ENCODE data around the gene VAMP1. TPM values are rescaled to one million over a fixed set of nuclear protein-coding genes. Genes with fewer than 3 reads are reported as not detected.

The VAMP1 gene, protein sequence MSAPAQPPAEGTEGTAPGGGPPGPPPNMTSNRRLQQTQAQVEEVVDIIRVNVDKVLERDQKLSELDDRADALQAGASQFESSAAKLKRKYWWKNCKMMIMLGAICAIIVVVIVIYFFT
- 8.4 and 9.6 TPM in 2 replicates for total RNA-seq

DNA sequence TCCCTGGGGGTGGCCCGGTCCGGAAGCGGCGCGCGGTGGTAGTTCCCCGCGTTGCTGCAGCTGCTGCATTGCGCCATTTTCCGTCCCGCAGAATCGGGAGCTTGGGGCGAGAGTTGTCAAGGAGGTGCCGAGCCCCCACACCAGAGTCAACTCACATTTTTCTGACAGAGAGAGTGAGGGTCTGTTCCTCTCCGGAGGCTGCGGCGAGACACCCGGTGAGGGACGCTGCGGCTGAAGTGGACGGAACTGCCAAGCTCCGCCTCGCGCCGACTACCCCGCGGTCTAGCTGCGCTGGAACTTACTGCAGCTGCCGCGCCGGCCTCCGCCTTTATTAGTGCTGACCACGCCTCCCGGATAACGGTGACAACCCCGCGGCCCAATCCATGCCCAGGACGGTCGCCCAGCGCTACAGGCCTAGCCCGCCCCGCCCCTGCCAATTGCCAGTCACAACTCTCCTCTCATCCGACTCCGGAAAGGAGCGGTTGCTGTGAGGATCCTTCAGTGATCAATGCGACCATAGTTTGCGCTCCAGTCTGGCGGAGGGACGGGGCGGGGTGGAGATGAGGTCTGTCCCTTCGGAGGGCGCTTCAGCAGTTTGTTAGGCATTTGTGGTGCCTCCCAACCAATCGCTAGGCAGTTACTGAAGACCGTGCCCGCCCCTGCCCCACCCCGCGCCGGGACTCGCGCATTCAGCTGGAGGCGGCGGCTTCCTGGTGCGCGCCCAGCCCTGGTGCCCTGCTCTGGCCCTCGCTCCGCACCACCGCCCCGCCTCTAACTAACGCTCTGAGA lies at the start of gene VAMP1:
TSS of gene VAMP1 (minus strand) at position 303 of the 789 bp plus-strand sequence. CDS start at position 157, 146 bp downstream.

DNA sequence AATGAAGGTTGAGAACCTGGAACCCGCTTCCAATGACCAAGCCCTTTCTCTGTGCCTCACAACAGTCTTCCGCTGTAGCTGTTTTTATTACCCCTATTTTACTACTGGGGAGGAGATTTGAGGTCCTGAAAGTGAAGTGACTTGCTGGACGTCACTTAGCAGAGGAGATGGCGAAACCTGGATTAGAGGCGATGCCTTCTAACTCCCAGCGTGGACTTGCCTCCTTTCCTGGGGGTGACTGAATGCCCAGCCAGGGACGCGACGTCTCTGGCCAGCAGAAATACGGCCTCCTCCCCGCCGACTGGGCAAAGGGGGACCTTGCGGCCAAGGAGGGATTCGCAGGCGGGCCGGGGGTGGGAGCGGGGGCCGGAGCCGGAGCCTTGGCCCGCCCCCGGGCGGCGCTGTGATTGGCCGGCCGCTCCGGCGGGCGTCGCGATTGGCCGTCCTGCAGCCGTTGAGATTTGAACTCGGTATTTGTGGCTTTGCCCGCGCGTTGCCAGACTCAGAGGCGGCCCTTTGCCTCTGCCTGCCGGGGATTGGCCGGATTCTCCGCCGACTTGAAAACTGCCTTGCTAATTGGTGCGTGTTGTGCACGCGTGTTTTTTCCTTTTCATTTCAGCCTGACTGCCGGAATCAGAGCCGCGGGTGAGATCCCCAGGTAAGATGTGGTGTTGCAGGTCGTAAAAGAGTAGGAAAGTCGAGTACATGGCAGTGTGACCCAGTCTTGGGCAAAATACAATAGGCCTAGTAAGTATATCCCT lies 23.2 kb upstream of the VAMP1 start, which contains the start of gene NCAPD2:
TSS of gene NCAPD2 (plus strand) at position 606 of the 761 bp plus-strand sequence. CDS start 997 bp downstream, outside the sequence.

DNA sequence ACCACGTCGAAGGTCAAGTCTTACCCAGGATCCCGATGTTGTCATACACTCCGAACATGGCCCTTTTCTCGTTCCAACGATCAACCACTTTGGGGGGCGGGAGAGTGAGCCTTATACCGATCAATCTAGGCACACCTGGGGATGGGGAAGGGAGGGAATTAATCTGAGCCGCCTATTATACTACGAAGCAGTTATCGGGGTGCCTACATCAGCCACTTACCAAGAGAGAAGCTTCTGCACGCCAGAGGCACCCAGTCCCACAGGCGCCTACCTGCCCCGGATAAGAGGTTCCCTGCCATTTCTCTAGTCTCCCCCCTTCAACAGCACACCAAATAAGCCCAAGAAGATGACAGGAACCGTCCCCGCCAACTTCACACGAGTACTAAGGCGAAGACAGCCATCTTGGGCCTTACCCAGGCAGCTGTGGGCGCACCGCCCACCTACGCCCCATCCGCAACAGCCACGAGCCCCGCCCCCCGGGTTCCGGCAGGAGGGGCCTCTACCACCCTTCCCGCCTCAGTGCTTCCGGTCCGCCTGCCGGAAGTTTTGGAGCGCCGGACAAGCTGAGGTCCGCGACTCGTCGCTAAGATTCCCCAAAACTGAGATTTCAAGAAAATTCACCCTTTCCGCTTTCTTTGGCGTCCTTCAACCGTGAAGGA lies 22.5 kb upstream of the VAMP1 start, which contains the start of gene MRPL51:
TSS of gene MRPL51 (minus strand) at position 425 of the 659 bp plus-strand sequence. CDS start at position 299, 126 bp downstream.

DNA sequence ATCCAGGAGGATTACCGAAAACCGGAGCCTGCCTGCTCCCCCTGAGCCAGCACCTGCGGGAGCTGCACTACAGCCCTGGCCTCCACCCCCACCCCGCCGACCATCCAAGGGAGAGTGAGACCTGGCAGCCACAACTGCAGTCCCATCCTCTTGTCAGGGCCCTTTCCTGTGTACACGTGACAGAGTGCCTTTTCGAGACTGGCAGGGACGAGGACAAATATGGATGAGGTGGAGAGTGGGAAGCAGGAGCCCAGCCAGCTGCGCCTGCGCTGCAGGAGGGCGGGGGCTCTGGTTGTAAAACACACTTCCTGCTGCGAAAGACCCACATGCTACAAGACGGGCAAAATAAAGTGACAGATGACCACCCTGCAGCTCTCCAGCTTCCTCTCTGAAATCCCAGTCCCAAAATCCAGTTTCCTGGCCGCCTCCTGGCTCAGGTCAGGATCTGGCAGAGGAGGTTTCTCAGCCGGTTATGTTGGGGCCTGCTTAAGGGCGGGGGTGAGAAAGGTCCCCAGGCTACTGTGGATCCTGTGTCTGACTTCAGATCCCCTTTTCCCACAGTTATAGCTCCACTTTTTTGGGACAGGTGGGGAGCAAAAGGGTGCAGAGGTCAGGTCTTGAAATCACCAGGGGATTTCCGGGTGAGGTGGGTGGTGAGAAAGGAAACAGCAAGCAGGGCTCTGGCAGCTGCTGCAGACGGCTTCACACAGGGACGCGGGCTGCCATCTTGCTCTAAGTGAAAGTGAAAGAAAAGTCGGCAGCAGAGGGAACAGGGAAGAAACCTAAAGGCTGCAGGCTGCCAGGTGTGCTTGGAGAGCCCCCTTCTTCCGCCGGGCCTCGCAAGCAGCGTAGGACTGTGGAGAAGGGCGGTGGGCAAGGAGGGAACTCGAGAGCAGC lies 18.9 kb downstream of the VAMP1 start, which contains the start of gene TAPBPL:
TSS of gene TAPBPL (plus strand) at position 695 of the 897 bp plus-strand sequence. CDS start 207 bp downstream, outside the sequence.

DNA sequence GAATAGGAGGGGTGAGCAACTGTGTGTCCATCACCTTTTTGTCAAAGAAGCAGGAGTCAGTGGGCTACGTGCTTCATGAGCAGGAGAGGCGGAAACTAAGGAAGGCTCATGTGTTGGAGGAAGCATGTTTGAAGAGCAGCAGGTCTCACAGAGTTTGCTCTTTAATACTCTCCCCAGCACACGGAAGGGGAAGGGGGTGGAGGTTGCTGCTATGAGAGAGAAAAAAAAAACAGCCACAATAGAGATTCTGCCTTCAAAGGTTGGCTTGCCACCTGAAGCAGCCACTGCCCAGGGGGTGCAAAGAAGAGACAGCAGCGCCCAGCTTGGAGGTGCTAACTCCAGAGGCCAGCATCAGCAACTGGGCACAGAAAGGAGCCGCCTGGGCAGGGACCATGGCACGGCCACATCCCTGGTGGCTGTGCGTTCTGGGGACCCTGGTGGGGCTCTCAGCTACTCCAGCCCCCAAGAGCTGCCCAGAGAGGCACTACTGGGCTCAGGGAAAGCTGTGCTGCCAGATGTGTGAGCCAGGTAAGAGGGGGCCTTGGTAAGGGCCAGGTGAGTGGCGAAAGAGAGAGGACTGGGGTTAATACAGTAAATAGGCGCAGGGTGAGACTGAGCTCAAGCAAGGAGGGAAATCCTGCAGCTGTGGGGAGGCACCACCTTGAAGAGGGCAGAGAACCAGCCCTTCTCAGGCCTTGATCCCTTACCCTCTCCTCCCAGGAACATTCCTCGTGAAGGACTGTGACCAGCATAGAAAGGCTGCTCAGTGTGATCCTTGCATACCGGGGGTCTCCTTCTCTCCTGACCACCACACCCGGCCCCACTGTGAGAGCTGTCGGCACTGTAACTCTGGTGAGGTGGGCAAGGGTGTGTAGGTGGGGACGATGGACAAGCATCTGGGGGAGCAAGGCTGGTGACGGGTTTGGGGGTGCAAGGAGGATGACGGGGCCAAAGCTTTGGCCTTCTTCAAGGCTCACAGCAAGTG lies 25.5 kb downstream of the VAMP1 start, which contains the start of gene CD27:
TSS of gene CD27 (plus strand) at position 252 of the 985 bp plus-strand sequence. CDS start at position 393, 141 bp downstream.

Other genes starting within 250 kb of the VAMP1 start
- gene PLEKHG6, start 160.0 kb downstream of the VAMP1 start, total RNA-seq: 0.11 TPM in 1 of 2 replicates, not detected in the other
- 327 and 342 TPM in 2 replicates for gene TNFRSF1A, start 128.6 kb downstream of the VAMP1 start, total RNA-seq
- 1.4 and 1.6 TPM in 2 replicates for gene SCNN1A, start 95.1 kb downstream of the VAMP1 start, total RNA-seq
- 98.3 and 132 TPM in 2 replicates for gene LTBR, start 86.5 kb downstream of the VAMP1 start, total RNA-seq
- gene CD27, start 25.7 kb downstream of the VAMP1 start, total RNA-seq: 0.22 TPM in 1 of 2 replicates, not detected in the other
- gene TAPBPL, start 18.6 kb downstream of the VAMP1 start, total RNA-seq: 9.9 and 13.9 TPM in 2 replicates
- gene MRPL51, start 22.6 kb upstream of the VAMP1 start, total RNA-seq: 84.3 and 96.9 TPM in 2 replicates
- gene NCAPD2, start 23.4 kb upstream of the VAMP1 start, total RNA-seq: 31.0 and 40.4 TPM in 2 replicates
- gene GAPDH, start 63.8 kb upstream of the VAMP1 start, total RNA-seq: 6,743 and 9,393 TPM in 2 replicates
- gene IFFO1, start 85.4 kb upstream of the VAMP1 start, total RNA-seq: 12.4 and 17.2 TPM in 2 replicates
- gene NOP2, start 97.6 kb upstream of the VAMP1 start, total RNA-seq: 20.1 and 23.3 TPM in 2 replicates
- 210 and 211 TPM in 2 replicates for gene CHD4, start 136.7 kb upstream of the VAMP1 start, total RNA-seq
- not detected in 2 replicates for gene LPAR5, start 165.3 kb upstream of the VAMP1 start, total RNA-seq
- gene ACRBP, start 176.8 kb upstream of the VAMP1 start, total RNA-seq: 0.26 and 0.76 TPM in 2 replicates
- 28.4 and 43.7 TPM in 2 replicates for gene ING4, start 192.4 kb upstream of the VAMP1 start, total RNA-seq
- 22.9 and 26.8 TPM in 2 replicates for gene ZNF384, start 218.7 kb upstream of the VAMP1 start, total RNA-seq
- gene PIANP, start 230.1 kb upstream of the VAMP1 start, total RNA-seq: 0.11 and 0.13 TPM in 2 replicates